ENCODE measurements around the gene ACER1.
"Not testable (repeated sequence)": the region's sequence is repeated elsewhere in the genome, so short reads cannot be mapped to it uniquely, and the experiment has no call there.

The ACER1 gene

GRCh38 chr19:6362351-6362801 lies 29.0 kb upstream of the ACER1 start:
- no peaks in the 10 kb centered on the region for H3K27me3 Mint-ChIP-seq
- H3K27ac Mint-ChIP-seq = peak overlapping the region; percentile 96
- H3K4me1 Mint-ChIP-seq = peaks cover 17% of the 10 kb centered on the region
- peaks cover 2% of the 10 kb centered on the region for H3K36me3 Mint-ChIP-seq
- no peaks in the 10 kb centered on the region for H3K9me3 Mint-ChIP-seq
- peak overlapping the region; percentile 92 for H3K4me3 Mint-ChIP-seq

DNA sequence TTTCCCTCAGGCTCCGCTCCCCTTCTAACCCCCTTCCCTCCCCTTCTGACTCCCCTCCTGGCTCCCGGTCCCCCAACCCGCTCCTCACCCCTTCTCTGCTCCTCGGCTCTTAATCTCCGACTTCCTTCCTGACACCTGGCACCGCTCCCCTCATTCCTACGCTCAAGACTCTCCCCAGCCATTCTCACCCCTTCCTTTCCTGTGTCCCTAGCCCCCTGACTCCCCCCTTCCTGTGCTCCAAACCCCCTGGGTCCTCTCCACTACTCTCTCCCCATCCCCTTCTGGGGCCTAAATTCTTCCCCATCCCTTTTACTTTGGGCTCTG lies 28.6 kb upstream of the ACER1 start:
- H3K27me3 Mint-ChIP-seq = no peaks in the 10 kb centered on the region
- no peaks in the 10 kb centered on the region for H3K9me3 Mint-ChIP-seq
- peaks cover 2% of the 10 kb centered on the region for H3K36me3 Mint-ChIP-seq
- peak overlapping the region; percentile 92 for H3K4me3 Mint-ChIP-seq
- H3K27ac Mint-ChIP-seq = peak overlapping the region; percentile 96
- H3K4me1 Mint-ChIP-seq = peaks cover 17% of the 10 kb centered on the region

GRCh38 chr19:6360857-6361216 lies 27.4 kb upstream of the ACER1 start:
- not testable (repeated sequence) for H3K36me3 Mint-ChIP-seq, H3K27me3 Mint-ChIP-seq, H3K27ac Mint-ChIP-seq, H3K9me3 Mint-ChIP-seq
- Mint-ChIP-seq H3K4me1 (peaks cover 17% of the 10 kb centered on the region), H3K4me3 (peak overlapping the region; percentile 92)

DNA sequence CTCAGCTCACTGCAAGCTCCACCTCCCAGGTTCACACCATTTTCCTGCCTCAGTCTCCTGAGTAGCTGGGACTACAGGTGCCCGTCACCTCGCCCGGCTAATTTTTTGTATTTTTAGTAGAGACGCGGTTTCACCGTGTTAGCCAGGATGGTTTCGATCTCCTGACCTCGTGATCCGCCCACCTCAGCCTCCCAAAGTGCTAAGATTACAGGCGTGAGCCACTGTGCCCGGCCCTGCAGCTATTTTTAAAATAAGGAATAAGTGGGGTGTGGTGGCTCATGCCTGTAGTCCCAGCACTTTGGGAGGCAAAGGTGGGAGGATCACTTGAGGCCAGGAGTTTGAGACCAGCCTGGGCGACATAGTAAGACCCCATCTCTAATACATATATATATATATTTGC lies 27.0 kb upstream of the ACER1 start:
- H3K4me3 Mint-ChIP-seq, H3K27me3 Mint-ChIP-seq, H3K9me3 Mint-ChIP-seq, H3K27ac Mint-ChIP-seq, H3K36me3 Mint-ChIP-seq: not testable (repeated sequence)
- peaks cover 17% of the 10 kb centered on the region for H3K4me1 Mint-ChIP-seq

- Mint-ChIP-seq H3K27ac (no peak overlapping the region), H3K4me1 (peaks cover 17% of the 10 kb centered on the region), H3K27me3 (no peaks in the 10 kb centered on the region), H3K9me3 (no peaks in the 10 kb centered on the region), H3K36me3 (peaks cover 2% of the 10 kb centered on the region), H3K4me3 (peak overlapping the region; percentile 17)
These were observed 26.3 kb upstream of the ACER1 start for GRCh38 chr19:6359568-6360341.

DNA sequence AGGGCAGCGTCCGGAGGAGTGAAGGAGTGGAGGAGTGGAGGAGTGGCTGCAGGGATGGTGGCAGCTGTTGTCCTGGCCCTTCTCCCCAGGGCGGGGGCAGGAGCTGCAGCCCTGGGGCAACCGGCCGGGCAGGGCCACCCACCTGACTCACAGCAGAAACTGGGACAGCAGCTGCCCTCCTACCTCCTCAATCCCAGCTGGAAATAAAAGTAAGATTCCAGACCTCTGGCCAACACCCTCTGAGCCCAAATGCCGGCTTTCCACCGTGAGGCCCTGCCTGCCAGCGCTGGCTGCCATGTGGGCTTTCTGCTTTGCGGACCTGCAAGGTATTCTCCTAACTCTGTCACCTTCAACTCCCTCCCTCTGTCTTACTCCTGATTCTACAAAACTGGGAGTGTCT lies 24.6 kb upstream of the ACER1 start:
- H3K36me3 Mint-ChIP-seq = no peaks in the 10 kb centered on the region
- peaks cover 13% of the 10 kb centered on the region for H3K4me1 Mint-ChIP-seq
- no peak overlapping the region for H3K27ac Mint-ChIP-seq
- no peaks in the 10 kb centered on the region for H3K9me3 Mint-ChIP-seq
- H3K27me3 Mint-ChIP-seq = no peaks in the 10 kb centered on the region
- H3K4me3 Mint-ChIP-seq = no peak overlapping the region

- Mint-ChIP-seq H3K4me1 (peaks cover 7% of the 10 kb centered on the region), H3K36me3 (peaks cover 1% of the 10 kb centered on the region), H3K27me3 (no peaks in the 10 kb centered on the region), H3K9me3 (no peaks in the 10 kb centered on the region), H3K27ac (no peak overlapping the region), H3K4me3 (no peak overlapping the region)
These were observed 23.8 kb upstream of the ACER1 start for GRCh38 chr19:6357174-6357573.

- not testable (repeated sequence) for H3K4me1 Mint-ChIP-seq, H3K27me3 Mint-ChIP-seq, H3K27ac Mint-ChIP-seq, H3K9me3 Mint-ChIP-seq, H3K4me3 Mint-ChIP-seq, H3K36me3 Mint-ChIP-seq
These were observed 22.1 kb upstream of the ACER1 start for GRCh38 chr19:6355321-6356040.

DNA sequence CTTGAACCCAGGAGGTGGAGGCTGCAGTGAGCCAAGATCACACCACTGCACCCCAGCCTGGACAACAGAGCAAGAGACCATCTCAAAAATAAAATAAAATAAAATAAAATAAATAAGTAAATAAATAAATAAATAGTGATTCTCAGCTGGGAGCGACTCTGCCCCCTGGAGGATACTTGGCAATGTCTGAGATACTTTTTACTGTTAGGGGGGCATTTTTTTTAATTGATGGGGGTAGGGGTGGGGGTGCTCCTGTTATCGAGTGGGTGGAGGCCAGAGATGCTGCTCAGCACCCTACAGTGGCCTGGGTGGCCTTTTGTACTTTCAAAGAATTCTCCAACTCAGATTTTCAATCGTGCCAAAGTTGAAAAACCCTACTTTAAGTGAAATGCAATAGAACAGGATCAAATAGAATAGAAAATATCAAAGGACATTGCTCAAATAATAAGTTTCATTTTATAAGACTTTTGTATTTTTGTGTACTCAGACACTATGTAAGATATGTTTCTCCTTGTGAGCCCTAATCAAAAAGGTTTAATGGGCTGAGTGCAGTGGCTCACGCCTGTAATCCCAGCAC lies 20.8 kb upstream of the ACER1 start:
- peaks cover 5% of the 10 kb centered on the region for H3K36me3 Mint-ChIP-seq
- H3K9me3 Mint-ChIP-seq = no peaks in the 10 kb centered on the region
- H3K4me3 Mint-ChIP-seq = no peak overlapping the region
- H3K27ac Mint-ChIP-seq = no peak overlapping the region
- H3K4me1 Mint-ChIP-seq = no peaks in the 10 kb centered on the region
- no peaks in the 10 kb centered on the region for H3K27me3 Mint-ChIP-seq

GRCh38 chr19:6352381-6353165 lies 19.2 kb upstream of the ACER1 start:
- Mint-ChIP-seq H3K4me1 (no peaks in the 10 kb centered on the region), H3K27ac (no peak overlapping the region), H3K36me3 (peaks cover 7% of the 10 kb centered on the region), H3K9me3 (no peaks in the 10 kb centered on the region), H3K4me3 (no peak overlapping the region), H3K27me3 (no peaks in the 10 kb centered on the region)

DNA sequence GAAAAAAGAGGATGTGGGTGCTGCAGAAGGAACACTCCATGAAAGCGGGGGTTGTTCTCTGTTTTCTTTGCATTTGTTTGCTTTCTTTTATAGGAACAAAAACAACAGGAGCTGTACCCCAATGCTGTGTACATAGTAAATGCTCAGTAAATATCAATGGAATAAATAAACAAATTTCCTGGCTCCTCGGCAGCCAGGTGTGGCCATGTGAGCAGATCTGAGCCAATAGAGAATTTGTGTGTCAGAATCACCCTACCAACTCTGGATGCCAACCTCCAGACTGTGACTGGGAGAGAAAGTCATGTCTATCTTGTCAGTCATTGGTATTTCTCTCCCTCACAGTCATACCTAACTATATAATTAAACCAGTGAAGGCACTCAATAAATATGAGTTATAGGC lies 17.3 kb upstream of the ACER1 start:
- Mint-ChIP-seq H3K9me3 (no peaks in the 10 kb centered on the region), H3K27ac (no peak overlapping the region), H3K36me3 (peaks cover 8% of the 10 kb centered on the region), H3K4me1 (no peaks in the 10 kb centered on the region), H3K4me3 (no peak overlapping the region), H3K27me3 (no peaks in the 10 kb centered on the region)

DNA sequence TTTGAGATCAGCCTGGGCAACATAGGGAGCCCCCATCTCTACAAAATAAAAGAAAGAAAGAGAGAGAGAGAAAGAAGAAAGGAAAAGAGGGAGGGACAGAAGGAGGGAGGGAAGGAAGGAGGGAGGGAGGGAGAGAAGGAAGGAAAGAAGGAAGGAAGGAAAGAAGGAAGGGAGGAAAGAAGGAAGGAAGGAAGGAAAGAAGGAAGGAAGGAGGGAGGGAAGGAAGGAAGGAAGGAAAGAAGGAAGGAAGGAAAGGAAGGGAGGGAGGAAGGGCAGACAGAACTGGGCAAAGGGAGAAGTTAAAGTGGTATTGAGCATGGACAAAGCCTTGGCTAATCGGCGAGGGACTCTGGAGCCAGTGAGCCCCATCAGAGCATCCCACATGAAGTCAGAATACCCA lies 15.9 kb upstream of the ACER1 start:
- not testable (repeated sequence) for H3K9me3 Mint-ChIP-seq, H3K27ac Mint-ChIP-seq, H3K4me1 Mint-ChIP-seq, H3K27me3 Mint-ChIP-seq, H3K36me3 Mint-ChIP-seq, H3K4me3 Mint-ChIP-seq

GRCh38 chr19:6343462-6343861 lies 10.1 kb upstream of the ACER1 start:
- Mint-ChIP-seq H3K4me3 (no peak overlapping the region), H3K4me1 (peaks cover 3% of the 10 kb centered on the region), H3K9me3 (no peaks in the 10 kb centered on the region), H3K27ac (no peak overlapping the region), H3K36me3 (peaks cover 6% of the 10 kb centered on the region), H3K27me3 (no peaks in the 10 kb centered on the region)

DNA sequence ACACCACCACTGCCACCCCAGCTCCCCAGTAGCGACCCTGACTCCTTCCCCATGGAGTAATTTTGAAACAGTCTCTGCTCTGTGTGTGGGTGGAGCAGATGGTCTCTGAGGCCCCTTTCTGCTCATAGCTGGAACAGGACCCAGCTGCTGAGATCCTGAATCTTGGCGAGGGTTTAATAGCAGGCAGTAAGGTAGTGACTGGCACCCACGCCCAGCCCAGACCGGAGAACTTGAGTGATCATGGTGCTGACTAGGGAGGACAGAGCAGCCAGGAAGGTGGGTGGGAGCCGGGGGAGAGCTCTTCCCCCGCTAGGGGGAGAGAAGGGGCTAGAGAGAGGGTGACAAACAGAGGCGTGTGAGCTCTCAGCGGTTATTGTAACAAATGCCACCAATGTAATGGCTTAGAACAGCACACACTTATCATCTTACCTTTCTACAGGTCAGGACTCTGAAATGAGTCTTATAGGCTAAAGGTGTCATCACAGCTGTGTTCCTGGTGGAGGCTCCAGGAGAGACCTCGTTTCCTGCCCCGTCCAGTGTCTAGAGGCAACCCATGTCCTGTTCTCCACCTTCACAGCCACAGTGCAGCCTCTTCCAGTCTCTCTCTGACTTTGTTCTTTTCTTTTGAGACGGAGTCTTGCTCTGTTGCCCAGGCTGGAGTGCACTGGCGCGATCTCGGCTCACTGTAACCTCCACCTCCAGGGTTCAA lies 7.2 kb upstream of the ACER1 start:
- H3K36me3 Mint-ChIP-seq = peaks cover 5% of the 10 kb centered on the region
- no peak overlapping the region for H3K4me3 Mint-ChIP-seq
- H3K27ac Mint-ChIP-seq = no peak overlapping the region
- peaks cover 3% of the 10 kb centered on the region for H3K4me1 Mint-ChIP-seq
- no peaks in the 10 kb centered on the region for H3K9me3 Mint-ChIP-seq
- H3K27me3 Mint-ChIP-seq = no peaks in the 10 kb centered on the region

DNA sequence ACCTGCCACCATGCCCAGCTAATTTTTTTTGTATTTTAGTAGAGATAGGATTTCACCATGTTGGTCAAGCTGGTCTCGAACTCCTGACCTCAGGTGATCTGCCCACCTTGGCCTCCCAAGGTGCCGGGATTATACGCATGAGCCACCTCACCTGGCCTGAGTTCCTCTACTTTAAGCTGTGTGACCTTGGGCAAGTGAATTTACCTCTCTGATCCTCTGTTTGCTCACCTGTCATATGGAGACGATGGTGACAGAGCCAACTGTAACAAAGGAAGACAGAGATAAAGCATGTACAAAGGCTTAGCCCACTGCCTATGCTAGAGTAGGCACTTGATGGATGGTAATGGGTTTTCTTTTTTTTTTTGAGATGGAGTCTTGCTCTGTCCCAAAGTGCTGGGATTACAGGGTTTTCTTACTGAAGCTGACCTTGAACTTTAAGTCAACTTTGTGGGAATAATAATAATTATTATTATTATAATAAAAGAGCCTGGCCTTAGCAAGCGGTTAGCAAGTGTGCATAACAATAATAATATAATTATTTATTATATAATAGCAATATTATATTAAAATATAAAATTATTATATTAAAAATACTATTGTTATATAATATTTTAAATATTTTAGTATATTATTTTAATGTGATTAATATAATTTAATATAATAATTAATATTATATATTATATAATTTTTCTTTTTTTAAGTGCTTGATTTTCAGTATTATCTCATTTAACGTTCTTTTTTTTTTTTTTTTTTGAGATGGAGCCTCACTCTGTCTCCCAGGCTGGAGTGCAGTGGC lies 1.3 kb upstream of the ACER1 start:
- no peaks in the 10 kb centered on the region for H3K9me3 Mint-ChIP-seq
- H3K4me1 Mint-ChIP-seq = no peaks in the 10 kb centered on the region
- no peak overlapping the region for H3K27ac Mint-ChIP-seq
- H3K36me3 Mint-ChIP-seq = no peaks in the 10 kb centered on the region
- H3K27me3 Mint-ChIP-seq = no peaks in the 10 kb centered on the region
- no peak overlapping the region for H3K4me3 Mint-ChIP-seq
